Measurements from ENCODE around the gene SOX10. TPM values are rescaled to one million over a fixed set of nuclear protein-coding genes. Genes with fewer than 3 reads are reported as not detected.
"Not testable (repeated sequence)": the region's sequence is repeated elsewhere in the genome, so short reads cannot be mapped to it uniquely, and the experiment has no call there.

Gene SOX10
- total RNA-seq, 1 donor from 2014 or later = not detected

DNA sequence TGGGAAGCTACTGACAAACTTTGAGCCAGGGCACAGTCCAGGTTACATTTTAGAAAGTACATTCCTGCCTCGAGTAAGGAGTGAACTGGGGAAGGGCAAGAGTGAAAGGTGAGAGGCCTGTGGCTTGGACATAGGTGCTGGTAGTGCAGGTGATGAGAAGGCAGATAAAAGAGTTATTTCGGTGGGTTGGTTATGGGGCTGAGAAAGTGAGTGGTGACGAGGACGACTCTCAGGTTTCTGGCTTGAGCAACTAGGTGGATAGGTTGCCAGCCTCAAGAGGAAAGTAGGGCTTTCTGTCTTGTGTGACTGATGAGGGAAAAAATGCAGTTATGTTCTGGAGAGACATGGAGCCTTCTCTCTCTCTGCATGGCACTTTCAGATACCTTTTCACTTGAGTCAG is 27.1 kb downstream of the SOX10 start:
- no peaks in the 10 kb centered on the region for H3K27me3 Mint-ChIP-seq (ENCODE audit: unreplicated experiment)
- peaks cover 40% of the 10 kb centered on the region for H3K36me3 Mint-ChIP-seq (ENCODE audit: unreplicated experiment)
- peaks cover 26% of the 10 kb centered on the region for H3K4me1 Mint-ChIP-seq (ENCODE audit: unreplicated experiment)
- no peaks in the 10 kb centered on the region for H3K9me3 Mint-ChIP-seq (ENCODE audit: unreplicated experiment)
- no peak for DNase-seq (ENCODE audit: extremely low spot score, unreplicated experiment)
- H3K27ac Mint-ChIP-seq (ENCODE audit: unreplicated experiment) = no peak overlapping the region
- H3K4me3 Mint-ChIP-seq (ENCODE audit: unreplicated experiment) = no peak overlapping the region
- TF ChIP-seq, protein P1, sequence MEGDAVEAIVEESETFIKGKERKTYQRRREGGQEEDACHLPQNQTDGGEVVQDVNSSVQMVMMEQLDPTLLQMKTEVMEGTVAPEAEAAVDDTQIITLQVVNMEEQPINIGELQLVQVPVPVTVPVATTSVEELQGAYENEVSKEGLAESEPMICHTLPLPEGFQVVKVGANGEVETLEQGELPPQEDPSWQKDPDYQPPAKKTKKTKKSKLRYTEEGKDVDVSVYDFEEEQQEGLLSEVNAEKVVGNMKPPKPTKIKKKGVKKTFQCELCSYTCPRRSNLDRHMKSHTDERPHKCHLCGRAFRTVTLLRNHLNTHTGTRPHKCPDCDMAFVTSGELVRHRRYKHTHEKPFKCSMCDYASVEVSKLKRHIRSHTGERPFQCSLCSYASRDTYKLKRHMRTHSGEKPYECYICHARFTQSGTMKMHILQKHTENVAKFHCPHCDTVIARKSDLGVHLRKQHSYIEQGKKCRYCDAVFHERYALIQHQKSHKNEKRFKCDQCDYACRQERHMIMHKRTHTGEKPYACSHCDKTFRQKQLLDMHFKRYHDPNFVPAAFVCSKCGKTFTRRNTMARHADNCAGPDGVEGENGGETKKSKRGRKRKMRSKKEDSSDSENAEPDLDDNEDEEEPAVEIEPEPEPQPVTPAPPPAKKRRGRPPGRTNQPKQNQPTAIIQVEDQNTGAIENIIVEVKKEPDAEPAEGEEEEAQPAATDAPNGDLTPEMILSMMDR (IDR thresholded peaks at IDR 0.05) = no peak

DNA sequence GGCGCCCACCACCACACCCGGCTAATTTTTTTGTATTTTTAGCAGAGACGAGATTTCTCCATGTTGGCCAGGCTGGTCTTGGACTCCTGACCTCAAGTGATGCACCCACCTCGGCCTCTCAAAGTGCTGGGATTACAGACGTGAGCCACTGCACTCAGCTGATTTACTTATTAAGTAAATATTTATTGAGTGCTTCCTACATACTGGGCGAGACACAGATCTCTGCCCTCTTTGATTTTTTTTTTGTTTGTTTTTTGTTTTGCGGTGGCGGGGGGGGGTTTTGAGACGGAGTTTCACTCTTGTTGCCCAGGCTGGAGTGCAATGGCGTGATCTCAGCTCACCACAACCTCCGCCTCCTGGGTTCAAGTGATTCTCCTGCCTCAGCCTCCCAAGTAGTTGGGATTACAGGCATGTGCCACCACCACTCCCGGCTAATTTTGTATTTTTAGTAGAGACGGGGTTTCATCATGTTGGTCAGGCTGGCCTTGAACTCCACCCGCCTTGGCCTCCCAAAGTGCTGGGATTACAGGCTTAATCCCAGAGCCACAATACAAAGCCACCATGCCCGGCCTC is 28.4 kb downstream of the SOX10 start:
- not testable (repeated sequence) for H3K27ac Mint-ChIP-seq (ENCODE audit: unreplicated experiment); DNase-seq (ENCODE audit: extremely low spot score, unreplicated experiment); H3K27me3 Mint-ChIP-seq (ENCODE audit: unreplicated experiment); H3K9me3 Mint-ChIP-seq (ENCODE audit: unreplicated experiment); H3K4me3 Mint-ChIP-seq (ENCODE audit: unreplicated experiment)
- Mint-ChIP-seq H3K36me3 (ENCODE audit: unreplicated experiment) (peaks cover 30% of the 10 kb centered on the region), H3K4me1 (ENCODE audit: unreplicated experiment) (peaks cover 29% of the 10 kb centered on the region)

DNA sequence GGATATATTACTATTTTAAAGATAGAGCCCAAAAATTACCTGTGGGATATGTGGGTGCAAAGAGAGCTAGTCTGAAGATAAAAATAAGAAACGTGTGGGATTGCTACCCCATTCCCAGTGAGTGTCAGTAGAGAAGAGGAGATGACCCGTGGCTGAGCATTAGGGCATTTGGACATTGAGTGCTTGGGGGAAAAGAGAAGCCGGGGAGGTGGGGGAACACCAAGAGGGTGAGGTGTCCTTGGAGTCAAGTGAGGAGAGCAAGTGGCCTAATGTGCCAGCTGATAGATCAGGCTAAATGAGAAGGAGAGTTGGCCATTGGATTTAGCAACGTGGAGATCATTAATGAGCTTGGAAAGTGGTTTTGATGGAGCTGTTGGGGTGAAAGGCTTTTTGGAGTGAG is 29.7 kb downstream of the SOX10 start:
- no peak for DNase-seq (ENCODE audit: extremely low spot score, unreplicated experiment)
- Mint-ChIP-seq H3K27ac (ENCODE audit: unreplicated experiment) (peak overlapping the region; percentile 94), H3K9me3 (ENCODE audit: unreplicated experiment) (no peaks in the 10 kb centered on the region), H3K36me3 (ENCODE audit: unreplicated experiment) (peaks cover 27% of the 10 kb centered on the region), H3K4me1 (ENCODE audit: unreplicated experiment) (peaks cover 29% of the 10 kb centered on the region), H3K4me3 (ENCODE audit: unreplicated experiment) (peak overlapping the region; percentile 100), H3K27me3 (ENCODE audit: unreplicated experiment) (no peaks in the 10 kb centered on the region)
- TF ChIP-seq, protein P1 (IDR thresholded peaks at IDR 0.05) = no peak

DNA sequence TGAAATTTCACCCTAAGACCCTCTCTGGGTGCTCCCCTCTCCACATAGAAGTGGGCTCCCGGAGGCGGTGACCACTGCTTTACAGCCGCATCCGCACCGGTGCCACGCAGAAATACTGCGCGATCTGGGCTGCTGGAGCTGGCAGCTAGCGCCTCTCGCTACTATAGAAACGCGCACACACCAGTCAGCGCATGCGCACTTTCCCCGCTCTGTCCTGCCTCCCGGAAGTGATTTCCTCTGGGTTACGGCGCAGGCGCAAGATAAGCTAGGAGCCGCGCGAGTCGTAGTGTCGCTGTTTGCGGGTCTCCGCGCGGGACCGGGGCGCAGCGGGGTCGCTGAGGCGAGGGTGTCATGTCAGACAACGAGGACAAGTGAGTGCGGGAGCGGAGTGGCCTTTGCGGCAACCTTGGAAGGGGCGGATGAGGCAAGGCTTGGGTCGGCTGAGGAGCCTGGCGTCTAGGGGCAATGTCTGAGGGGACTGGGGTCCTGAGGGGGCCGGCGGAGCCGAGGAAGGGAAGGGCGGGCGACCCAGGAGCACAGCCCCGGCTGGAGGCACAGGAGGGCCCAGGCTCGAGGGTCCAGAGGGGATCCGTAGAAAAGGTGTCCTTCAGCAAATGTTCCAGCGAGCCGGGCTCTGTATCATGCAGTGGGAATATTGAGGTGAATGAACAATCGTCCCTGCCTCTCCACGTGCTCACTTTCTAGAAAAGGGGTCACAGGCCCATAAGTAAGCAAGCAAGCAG is 30.7 kb downstream of the SOX10 start, which contains the start of the genes C22orf23 and POLR2F:
C22orf23 (minus strand) TSS at position 165 of the 743 bp plus-strand sequence. CDS start 452 bp downstream, outside the sequence.
POLR2F (plus strand) TSS at position 263 of the 743 bp plus-strand sequence; CDS start at position 352, 89 bp downstream.
- peaks cover 17% of the 10 kb centered on the region for H3K36me3 Mint-ChIP-seq (ENCODE audit: unreplicated experiment)
- H3K27me3 Mint-ChIP-seq (ENCODE audit: unreplicated experiment) = no peaks in the 10 kb centered on the region
- TF ChIP-seq, protein P1 (IDR thresholded peaks at IDR 0.05) = no peak
- peak within 1 kb of the TSS; percentile 100 for H3K4me3 Mint-ChIP-seq (ENCODE audit: unreplicated experiment)
- H3K27ac Mint-ChIP-seq (ENCODE audit: unreplicated experiment) = peak within 1 kb of the TSS; percentile 94
- peak; percentile 98 for DNase-seq (ENCODE audit: extremely low spot score, unreplicated experiment)
- peaks cover 29% of the 10 kb centered on the region for H3K4me1 Mint-ChIP-seq (ENCODE audit: unreplicated experiment)
- no peaks in the 10 kb centered on the region for H3K9me3 Mint-ChIP-seq (ENCODE audit: unreplicated experiment)

DNA sequence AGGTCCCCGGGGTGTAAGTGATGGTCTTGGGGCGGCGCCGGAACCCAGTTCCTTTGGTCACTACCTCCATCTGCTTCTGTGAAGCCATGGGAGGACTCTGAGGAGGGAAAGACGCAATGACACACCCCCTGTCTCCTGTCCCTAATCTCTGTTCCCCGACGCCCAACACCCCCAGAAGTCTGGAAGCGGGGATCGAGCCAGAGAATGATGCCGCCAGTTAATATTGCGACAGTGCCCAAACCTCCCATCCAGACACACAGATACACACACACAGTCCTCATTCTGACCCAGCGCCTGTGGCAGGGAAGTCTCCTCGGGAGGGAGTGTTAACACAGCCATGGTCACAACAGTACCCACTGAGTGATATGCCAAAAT is 31.3 kb downstream of the SOX10 start:
- peak overlapping the region; percentile 94 for H3K27ac Mint-ChIP-seq (ENCODE audit: unreplicated experiment)
- TF ChIP-seq, protein P1 (IDR thresholded peaks at IDR 0.05) = no peak
- no peak for DNase-seq (ENCODE audit: extremely low spot score, unreplicated experiment)
- H3K4me1 Mint-ChIP-seq (ENCODE audit: unreplicated experiment) = peaks cover 29% of the 10 kb centered on the region
- no peaks in the 10 kb centered on the region for H3K9me3 Mint-ChIP-seq (ENCODE audit: unreplicated experiment)
- H3K4me3 Mint-ChIP-seq (ENCODE audit: unreplicated experiment) = peak overlapping the region; percentile 100
- peaks cover 14% of the 10 kb centered on the region for H3K36me3 Mint-ChIP-seq (ENCODE audit: unreplicated experiment)
- H3K27me3 Mint-ChIP-seq (ENCODE audit: unreplicated experiment) = no peaks in the 10 kb centered on the region

DNA sequence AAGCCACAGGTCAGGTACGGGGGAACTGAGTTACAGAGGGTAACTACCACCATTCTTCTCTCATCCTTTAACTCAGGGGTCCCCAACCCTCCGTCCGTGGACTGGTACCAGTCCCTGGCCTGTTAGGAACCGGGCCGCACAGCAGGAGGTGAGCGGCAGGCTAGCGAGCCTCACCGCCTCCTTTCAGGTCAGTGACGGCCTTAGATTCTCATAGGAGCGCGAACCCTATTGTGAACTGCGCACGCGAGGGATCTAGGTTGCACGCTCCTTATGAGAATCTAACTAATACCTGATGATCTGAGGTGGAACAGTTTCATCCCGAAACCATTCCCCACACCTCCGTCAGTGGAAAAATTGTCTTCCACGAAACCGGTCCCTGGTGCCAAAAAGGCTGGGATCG is 31.7 kb downstream of the SOX10 start:
- peaks cover 11% of the 10 kb centered on the region for H3K36me3 Mint-ChIP-seq (ENCODE audit: unreplicated experiment)
- not testable (repeated sequence) for H3K27me3 Mint-ChIP-seq (ENCODE audit: unreplicated experiment); DNase-seq (ENCODE audit: extremely low spot score, unreplicated experiment); H3K9me3 Mint-ChIP-seq (ENCODE audit: unreplicated experiment)
- H3K27ac Mint-ChIP-seq (ENCODE audit: unreplicated experiment) = peak overlapping the region; percentile 94
- peak overlapping the region; percentile 100 for H3K4me3 Mint-ChIP-seq (ENCODE audit: unreplicated experiment)
- H3K4me1 Mint-ChIP-seq (ENCODE audit: unreplicated experiment) = peaks cover 29% of the 10 kb centered on the region
